Stimulated activated CD8-positive, alpha-beta memory T cell treated with anti-CD3 and anti-CD28 coated beads, Interleukin-7, amount 100 ng/mL, for 48 hours (primary cell): ENCODE data around the gene ABLIM3.

Source experiments
- DNase-seq, 2 donors: peaks; one replicate each; pipeline ENCODE4 v3.0.0-alpha.2; 2020; ENCODE audit warnings: low read depth in 1 of 2; ENCODE audit errors: extremely low read depth in 1 of 2

Gene ABLIM3

GRCh38 chr5:149215478-149216090 lies 74.3 kb downstream of the ABLIM3 start:
- DNase-seq = no peak

- DNase-seq = no peak
Measured at GRCh38 chr5:149216496-149216895, 75.2 kb downstream of the ABLIM3 start.

GRCh38 chr5:149217096-149217802 lies 76.0 kb downstream of the ABLIM3 start:
- no peak for DNase-seq

GRCh38 chr5:149217803-149218155 lies 76.5 kb downstream of the ABLIM3 start:
- DNase-seq = no peak

- no peak for DNase-seq
Measured at GRCh38 chr5:149219584-149219983, 78.3 kb downstream of the ABLIM3 start.

- DNase-seq = no peak
Measured at GRCh38 chr5:149220750-149221149, 79.5 kb downstream of the ABLIM3 start.

- no peak for DNase-seq
Measured at GRCh38 chr5:149221326-149221725, 80.0 kb downstream of the ABLIM3 start.

GRCh38 chr5:149221731-149222342 lies 80.5 kb downstream of the ABLIM3 start:
- DNase-seq = no peak

GRCh38 chr5:149223081-149223848 lies 82.0 kb downstream of the ABLIM3 start:
- no peak for DNase-seq

GRCh38 chr5:149224282-149224681 lies 83.0 kb downstream of the ABLIM3 start:
- no peak for DNase-seq

- no peak for DNase-seq
Measured at GRCh38 chr5:149227168-149227826, 86.0 kb downstream of the ABLIM3 start.

GRCh38 chr5:149228618-149229297 lies 87.5 kb downstream of the ABLIM3 start:
- DNase-seq = no peak

- DNase-seq = no peak
Measured at GRCh38 chr5:149229298-149229937, 88.1 kb downstream of the ABLIM3 start.

GRCh38 chr5:149235841-149236240 lies 94.5 kb downstream of the ABLIM3 start:
- DNase-seq = no peak

GRCh38 chr5:149237662-149238061 lies 96.4 kb downstream of the ABLIM3 start:
- no peak for DNase-seq

GRCh38 chr5:149238540-149238939 lies 97.2 kb downstream of the ABLIM3 start:
- DNase-seq = no peak

GRCh38 chr5:149239917-149240316 lies 98.6 kb downstream of the ABLIM3 start:
- DNase-seq = no peak

- DNase-seq = peak; percentile 54 to 63
Measured at GRCh38 chr5:149240354-149240998, 99.2 kb downstream of the ABLIM3 start.

- no peak for DNase-seq
Measured at GRCh38 chr5:149242339-149242738, 101.0 kb downstream of the ABLIM3 start.
